HG03460 (cell line): ENCODE results near the gene PRPF6.
"Not testable (repeated sequence)": the region's sequence is repeated elsewhere in the genome, so short reads cannot be mapped to it uniquely, and the experiment has no call there.

Experiments used
- ATAC-seq: cut with Tn5 transposase; IDR thresholded peaks from one replicate; pipeline ENCODE4 v1.9.1; 2021; ENCODE audit not compliant: unreplicated experiment

The PRPF6 gene

GRCh38 chr20:63959699-63960075 is 21.2 kb upstream of the PRPF6 start:
- no peak for ATAC-seq

- not testable (repeated sequence) for ATAC-seq
These were observed 20.0 kb upstream of the PRPF6 start for GRCh38 chr20:63960654-63961621.

GRCh38 chr20:63961664-63962425 is 19.1 kb upstream of the PRPF6 start:
- no peak for ATAC-seq

GRCh38 chr20:63962426-63963347 is 18.2 kb upstream of the PRPF6 start:
- no peak for ATAC-seq

GRCh38 chr20:63963348-63963741 is 17.6 kb upstream of the PRPF6 start:
- no peak for ATAC-seq

GRCh38 chr20:63963784-63964301 is 17.1 kb upstream of the PRPF6 start:
- no peak for ATAC-seq

- ATAC-seq: no peak
These were observed 16.5 kb upstream of the PRPF6 start for GRCh38 chr20:63964412-63964811.

GRCh38 chr20:63966172-63966943 is 14.6 kb upstream of the PRPF6 start:
- no peak for ATAC-seq

GRCh38 chr20:63966944-63967322 is 14.0 kb upstream of the PRPF6 start:
- no peak for ATAC-seq

GRCh38 chr20:63967330-63968135 is 13.4 kb upstream of the PRPF6 start:
- no peak for ATAC-seq

- ATAC-seq: no peak
These were observed 12.6 kb upstream of the PRPF6 start for GRCh38 chr20:63968136-63968927.

- ATAC-seq: no peak
These were observed 11.8 kb upstream of the PRPF6 start for GRCh38 chr20:63968928-63969760.

- ATAC-seq: no peak
These were observed 10.9 kb upstream of the PRPF6 start, which contains the start of gene ZNF512B for GRCh38 chr20:63969838-63970713. ZNF512B (minus strand) TSS chr20:63969930; CDS start chr20:63967950, 1,980 bp downstream.

GRCh38 chr20:63970714-63971431 is 10.1 kb upstream of the PRPF6 start:
- no peak for ATAC-seq

- not testable (repeated sequence) for ATAC-seq
These were observed 9.0 kb upstream of the PRPF6 start for GRCh38 chr20:63971960-63972311.
